HG02973 (cell line): ENCODE results near the gene KRT7.
"Not testable (repeated sequence)": the region's sequence is repeated elsewhere in the genome, so short reads cannot be mapped to it uniquely, and the experiment has no call there.

Source experiments
- ATAC-seq: cut with Tn5 transposase; IDR thresholded peaks from one replicate; pipeline ENCODE4 v1.9.1; 2021; ENCODE audit warnings: moderate library complexity; ENCODE audit not compliant: unreplicated experiment

KRT7 gene

DNA sequence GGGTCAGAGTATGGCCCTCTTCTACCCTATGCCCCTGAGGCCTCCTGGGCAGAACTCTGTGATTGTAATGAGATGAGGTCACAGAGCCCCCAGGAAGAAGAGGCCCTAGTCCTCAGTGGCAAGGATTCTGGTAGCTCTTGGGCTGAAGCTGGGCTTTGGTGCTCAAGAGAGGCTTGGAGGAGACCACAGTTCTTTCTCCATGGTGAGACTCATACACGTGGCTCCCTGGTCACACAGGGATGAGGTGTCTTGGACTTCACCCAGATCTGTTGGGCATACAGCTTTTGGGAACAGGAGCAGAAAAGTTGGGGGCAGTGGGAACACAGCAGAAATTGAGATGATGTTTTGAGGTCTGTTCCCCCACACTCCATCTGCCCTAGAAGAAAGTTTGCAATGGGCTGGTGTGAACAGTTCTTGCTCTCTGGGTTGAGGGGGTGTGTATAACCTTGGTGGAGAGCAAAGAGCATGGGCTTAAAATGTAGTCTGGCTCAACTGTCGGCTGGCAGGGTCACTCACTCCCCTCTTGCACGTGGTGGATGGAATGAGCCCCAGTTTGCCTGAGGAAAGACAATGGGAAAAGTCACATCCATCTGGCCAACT is 41.6 kb downstream of the KRT7 start, which contains the start of gene KRT86:
Gene KRT86, plus strand, starts transcription at position 125 of the 600 bp plus-strand sequence. CDS start 27,272 bp downstream, outside the sequence.
- ATAC-seq: no peak

DNA sequence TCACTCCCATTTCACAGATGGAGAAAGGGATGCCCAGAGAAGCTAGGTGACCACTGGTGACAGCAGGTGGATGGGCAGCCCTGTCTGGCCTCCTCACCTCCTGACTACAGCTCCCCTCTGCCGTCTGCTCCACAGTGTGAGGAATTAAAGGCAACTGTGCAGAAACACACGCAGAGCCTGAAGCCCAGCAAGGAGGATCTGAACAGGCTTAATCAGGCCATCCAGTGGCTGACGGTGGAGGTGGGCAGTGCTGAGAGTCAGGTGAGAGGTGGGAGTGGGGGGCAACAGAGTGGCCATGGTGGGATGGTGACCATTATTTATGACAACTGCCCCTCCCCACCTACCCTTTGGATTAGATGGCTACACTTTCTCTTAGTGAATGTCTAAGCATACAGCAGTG is 42.6 kb downstream of the KRT7 start:
- no peak for ATAC-seq

DNA sequence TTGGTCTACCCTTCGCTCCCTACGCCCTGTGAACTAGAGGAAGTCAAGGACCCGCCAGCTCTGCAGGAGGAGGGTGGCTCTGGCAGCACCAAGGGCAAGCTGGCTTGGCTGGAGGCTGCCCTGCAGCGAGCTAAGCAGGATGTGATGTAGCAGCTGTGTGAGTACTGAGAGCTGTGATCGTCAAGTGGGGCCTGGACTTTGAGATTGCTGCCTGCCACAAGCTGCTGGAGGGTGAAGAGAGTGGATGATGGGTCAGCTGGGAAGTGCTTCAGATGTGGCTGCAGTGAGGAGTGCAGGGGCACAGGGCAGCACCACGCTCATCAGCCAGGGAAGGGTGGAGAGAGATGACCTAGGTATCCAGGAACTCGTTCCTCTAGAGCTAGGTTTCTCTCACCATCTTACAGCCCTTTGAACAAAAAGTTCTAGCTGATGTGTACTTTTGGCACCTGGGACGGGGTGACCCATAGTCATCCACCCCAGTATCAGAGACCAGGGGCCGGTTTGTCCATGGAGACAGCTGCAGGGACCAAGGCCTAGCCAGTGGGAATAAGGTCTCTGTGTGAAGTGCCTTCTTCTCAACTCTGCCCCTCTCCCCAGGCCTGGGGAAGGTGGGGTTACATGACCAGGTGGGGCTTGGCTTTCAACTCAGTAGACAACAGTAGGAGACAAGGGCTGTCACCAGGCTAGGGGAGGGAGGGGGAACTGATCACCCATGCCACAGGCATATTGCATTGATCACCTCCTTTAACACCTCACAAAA is 44.6 kb downstream of the KRT7 start:
- no peak for ATAC-seq

DNA sequence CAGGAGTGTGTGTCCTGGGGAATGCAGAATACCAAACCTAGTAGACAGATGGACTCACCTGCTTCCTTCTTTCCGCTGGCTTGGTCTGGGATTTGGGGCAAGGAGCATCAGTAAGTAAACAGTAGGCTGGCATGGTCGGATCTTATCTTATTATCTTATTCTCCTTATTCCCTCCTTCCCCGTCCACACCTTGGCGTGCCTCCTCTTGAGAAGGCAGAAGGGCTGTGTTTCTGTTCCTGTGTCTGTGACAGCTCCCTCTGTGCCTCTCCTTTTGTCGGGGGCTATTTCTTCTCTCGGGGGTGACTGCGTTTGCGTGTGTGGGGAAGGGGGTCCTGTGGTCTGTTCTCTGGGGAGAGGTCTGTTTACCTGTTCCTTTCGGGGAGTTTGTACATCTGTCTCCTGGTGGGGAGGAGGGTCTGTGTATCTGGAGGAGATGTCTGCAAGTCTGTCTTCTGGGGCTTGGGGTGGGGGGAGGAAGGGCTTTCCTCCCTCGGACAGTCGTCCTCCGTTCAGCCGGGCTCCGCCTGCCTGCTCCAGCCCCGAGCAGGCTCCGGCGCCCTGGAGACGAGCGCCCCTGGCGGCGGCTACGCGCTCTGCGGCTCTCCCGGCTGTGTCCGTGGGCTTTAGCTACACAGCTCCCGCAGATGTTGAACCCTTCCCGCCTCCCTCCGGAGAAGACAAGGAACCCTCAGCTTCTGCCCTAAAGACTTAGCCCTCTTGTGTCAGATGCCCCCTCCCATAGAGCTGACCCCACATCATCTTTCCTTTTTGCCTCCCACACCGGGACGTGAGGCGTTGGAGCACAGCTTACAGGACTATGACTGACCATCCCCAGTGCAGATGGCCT is 45.8 kb downstream of the KRT7 start:
- ATAC-seq: no peak

DNA sequence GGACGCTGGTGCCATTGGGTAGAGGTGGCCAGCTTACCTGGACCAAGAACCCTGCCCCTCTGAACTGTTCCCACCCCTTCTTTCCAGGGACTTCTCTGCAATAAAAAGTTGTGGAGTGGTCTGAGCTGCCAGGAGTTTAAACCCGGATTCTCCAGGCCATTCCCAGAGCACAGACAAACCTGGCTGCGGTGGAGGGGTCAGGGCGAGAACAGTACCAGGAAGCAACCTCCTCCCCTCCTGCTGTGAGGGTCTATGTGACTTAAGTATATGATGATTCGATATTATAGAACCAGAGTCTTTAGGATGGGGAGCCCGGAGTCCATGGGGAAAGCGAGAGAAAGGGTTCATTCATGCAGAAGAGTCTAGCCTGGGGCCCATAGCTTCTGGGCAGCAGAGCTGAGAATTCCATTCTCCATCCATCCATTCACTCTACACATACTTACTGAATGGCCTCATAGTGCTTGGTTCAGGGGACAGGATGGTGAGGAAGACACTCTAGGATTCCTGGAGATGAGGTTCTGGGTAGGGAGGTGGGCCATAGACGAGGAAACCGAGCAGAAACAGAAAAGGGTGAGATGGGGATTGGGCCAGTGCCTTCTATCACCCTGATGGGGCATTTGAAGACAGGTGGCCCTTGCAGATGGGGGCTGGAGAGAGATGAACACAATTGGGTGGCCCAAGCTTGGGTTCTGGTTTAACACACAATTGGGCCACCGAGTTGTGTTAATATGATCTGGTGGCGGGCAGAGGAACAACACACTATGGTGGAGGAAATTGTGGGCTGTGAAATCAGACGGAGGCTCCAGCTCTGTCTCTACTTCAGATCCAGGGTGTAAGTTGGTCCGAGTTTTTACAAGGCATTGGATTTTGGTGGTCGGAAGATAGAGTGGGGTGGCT is 46.6 kb downstream of the KRT7 start:
- no peak for ATAC-seq

DNA sequence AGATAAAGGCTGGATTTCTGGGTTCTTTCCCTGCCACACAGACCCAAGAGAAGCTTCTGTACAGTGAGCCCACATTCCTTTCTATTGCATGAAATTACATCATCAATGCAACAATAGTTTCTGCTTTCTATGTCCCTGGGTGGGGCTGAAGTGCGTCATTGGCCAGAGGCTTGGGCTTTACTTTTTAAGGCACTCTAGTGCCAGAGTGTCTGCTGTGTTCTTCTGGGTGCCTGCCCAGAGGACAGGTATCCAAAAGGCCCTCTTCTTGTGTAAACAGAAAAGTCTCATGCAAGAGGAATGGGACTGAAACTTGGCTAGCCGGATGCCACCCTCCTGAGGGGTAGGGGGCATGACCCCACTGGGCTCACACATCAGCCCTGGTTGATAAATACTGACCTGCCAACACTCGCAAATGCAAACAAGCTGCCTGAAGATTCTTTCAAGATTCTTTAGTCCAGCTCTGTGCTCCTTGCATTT is 47.3 kb downstream of the KRT7 start:
- no peak for ATAC-seq

DNA sequence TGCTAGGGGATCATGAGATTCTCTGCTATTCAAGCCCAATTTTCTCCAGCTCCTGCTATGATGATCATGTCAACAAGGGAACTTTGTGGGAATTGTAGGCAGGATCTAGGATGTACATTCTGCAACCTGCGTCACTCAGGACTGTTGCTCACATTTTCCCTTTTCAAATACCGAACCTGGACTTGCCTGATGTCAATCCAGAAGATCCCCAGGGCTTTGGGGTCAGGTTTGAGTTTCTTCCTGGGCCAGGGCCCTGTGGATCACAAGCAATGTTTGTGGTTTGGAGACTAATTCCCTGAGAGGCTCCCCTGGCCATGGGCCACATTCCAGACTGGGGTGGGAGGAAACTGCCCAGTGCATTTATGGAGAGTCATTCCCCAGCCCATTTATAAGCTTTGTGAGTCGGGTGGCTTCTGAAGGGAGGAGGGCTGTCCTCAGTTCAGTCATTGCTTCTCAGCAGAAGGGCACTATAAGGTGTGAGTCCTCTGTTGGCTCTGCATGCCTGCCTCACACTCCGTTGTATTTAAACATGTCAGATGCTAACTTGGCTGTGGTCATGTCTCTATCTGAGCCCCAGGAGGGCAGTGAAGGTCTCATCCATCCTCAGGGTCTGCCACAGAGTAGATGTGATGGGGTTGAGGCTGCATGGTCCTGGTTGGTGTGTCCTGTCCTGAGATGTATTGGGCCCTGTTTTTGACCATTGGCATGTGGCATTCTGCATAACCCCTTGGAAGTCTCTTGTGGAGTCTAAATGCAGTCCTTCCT is 47.9 kb downstream of the KRT7 start:
- ATAC-seq: no peak

DNA sequence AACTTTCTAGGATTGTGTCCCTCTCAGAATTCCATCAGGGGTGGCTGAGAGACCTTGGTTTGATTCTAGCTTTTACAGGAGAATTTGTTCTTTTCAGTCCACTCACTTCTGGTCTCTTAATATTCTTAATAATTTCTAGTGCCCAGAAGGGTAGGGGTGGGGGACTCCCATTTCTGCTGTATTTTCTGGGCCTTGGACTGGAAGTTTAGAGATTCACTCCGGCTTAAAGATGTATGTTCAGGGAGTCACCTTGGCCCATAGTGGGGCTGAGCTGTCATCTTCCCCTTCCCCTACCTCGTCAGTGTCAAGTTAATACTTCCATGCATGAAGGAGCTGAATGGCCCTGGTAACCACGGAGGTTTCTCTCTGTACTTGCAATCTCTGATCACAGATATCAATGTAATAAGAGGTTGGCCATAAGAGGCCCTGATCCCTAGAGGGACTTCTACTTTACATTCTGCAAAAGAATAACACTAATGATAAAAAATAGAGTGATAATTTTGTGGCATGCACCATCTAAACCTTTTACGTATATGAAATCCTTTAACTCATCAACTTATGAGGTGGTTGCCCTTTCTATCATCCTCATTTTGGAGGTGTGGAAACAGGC is 51.6 kb downstream of the KRT7 start:
- ATAC-seq: no peak

DNA sequence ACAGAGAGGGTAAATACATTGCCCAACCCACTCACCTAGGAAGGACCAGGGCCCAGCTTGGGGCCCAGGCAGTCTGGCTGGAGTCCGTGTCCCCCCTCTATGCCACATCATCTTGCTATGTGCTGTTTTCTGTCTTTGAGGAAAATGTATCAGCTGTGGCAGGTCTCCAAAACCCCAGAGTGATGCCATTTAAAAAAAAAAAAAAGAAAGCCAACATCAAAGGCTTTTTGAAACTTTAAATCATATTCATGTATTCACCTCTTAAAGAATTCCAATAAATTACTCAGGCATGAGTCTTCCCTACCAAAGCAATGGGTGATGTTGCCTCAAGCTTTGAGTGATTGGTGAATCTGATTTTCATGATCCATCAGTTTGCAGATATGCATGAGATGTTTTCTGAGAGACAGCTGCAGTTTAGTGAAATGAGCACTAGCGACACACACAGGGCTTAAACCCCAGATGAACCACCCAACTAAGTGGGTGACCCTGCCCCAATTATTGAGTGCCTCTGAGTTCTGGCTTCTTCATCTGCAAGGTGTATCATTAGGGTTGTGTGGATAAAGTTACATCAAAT is 52.2 kb downstream of the KRT7 start:
- no peak for ATAC-seq

DNA sequence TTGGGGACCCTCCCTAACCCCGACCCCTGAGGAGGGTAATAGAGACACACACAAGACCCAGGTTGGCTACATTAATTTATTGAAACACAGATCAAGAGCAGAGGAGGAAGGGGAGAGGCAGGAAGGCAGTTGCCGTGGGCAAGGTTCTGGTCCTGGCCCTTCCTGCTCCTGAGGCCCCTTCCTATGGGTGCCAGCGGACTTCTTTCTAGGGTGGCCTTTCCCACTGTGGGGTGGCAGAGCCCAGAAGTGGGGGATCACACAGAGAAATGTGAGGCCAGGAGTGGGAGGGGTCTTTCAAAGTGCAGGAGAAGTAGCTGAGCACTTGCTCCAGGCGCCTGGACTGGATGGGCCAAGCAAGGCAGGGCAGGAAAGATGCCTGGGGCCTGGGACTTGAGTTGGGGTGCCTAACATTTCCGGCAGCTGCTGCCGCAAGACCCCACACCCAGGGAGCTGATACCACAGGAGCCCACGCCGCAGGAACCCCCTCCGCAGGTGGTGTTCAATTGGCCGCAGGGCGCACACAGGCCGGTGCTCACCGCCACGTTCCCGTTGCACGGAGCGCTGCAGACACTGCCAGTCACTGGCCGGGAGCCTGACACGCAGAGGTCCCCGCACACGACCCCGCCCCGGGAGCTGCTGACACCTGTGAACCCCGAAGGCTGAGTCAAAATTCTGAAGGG is 52.9 kb downstream of the KRT7 start:
- ATAC-seq: no peak

DNA sequence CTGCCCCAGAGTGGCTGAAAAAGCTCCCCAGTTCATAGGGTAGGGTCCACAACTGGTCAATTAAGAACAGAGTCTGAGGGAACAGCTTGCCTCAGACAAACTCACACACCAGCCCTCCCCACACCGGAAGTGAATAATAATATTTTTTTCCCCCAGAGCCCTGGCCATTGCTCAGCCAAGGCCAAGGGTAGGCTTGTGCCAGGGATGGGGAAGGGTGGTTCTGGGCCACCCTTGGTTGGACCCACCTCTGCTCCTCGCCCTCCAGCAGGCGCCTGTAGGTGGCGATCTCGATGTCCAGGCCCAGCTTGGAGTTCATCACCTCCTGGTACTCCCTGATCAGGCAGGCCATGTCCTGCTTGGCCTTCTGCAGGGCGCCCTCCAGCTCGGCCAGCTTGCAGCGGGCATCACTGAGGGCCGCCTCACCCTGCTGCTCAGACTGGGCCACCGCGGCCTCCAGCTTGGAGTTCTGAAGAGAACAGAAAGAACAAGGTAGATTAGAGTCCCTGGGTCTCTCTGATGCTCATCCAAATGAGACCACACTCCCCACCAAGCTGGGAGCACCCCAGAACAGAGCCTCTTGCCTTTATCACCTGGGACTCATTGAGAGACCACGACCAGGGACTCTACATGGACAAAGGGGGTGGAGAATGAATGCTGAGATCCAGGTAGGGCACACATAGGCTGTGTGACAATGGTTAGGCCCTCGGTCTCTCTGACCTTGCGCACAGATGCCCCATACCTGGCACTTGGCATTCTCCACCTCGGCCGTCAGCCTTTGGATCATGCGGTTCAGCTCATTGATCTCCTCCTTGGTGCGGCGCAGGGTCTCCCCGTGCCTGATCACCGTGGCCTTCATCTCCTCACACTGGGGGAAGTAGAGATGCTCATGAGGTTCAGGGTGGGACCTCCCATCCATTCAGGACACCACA is 54.1 kb downstream of the KRT7 start:
- ATAC-seq: not testable (repeated sequence)

DNA sequence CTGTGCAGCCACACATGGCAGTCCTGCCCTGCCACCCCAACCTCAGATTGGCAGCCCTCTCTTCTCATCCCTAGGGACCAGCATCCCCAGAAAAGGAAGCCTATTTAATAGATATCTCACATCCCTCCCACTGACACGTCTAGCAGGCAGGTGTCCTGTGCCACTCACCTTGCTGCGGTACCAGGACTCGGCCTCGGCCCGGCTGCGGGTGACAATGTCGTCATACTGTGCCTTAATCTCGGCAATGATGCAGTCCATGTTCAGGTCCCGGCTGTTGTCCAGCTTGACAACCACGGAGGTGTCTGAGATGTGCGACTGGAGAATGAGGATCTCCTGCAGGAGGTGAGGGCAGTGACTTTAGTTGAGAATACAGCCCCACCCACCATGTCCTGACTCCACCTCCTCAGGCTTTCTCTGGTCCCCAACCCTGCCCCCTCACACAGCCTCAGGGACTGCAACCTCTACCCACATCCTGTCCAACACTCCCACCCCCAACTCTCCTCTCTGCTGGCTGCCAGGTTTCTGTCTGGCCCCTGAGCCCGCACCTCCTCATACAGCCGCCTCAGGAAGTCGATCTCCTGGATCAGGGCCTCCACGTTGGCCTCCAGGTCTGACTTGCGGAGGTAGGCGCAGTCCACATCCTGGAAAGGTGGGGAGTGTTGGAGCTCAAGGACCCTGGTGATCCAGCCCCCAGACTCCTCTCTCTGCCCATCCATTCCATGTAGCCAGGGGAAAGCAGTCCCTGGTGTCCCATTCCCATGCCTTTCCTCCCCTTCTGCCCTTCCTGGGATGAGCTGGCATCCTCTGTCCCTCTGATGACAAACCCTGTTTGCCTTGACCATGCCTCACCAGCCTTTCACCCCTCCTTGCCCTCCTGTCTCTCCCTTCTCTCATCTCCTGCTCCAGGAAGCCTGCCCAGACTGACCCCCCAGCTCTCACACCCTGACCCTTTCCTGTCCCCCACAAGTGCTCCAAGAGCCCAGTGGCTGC is 55.1 kb downstream of the KRT7 start:
- not testable (repeated sequence) for ATAC-seq

DNA sequence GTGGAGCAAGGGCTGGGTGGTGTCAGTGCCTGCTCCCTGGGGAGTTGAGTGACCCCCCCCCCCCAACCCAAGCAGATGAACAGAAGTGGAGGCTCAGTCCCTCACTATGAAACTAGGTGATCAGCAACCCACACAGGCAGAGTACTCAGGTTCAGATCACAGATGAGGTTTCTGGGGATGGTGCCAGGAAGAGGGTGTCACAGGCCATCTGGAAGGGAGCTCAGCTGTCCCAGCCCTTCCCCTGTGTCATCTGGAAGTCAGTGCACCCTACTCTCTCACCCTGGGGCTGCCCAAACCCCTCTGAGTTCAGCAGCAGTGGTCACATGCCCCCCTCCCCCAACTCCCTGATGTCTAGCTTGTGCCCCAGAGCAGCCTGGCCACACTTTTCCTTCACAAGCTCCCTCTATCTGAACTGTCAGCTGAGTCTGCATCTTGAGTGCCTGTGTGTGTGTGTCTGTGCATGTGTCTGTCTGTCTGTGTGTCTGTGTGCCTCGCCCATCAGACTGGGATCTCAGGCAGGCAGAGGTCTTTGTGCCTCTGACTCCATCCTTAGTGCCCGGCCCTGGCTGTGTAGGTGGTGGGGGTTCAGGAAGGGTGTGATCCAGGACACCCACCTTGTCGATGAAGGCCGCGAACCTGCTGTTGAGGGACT is 57.6 kb downstream of the KRT7 start:
- ATAC-seq: not testable (repeated sequence)

DNA sequence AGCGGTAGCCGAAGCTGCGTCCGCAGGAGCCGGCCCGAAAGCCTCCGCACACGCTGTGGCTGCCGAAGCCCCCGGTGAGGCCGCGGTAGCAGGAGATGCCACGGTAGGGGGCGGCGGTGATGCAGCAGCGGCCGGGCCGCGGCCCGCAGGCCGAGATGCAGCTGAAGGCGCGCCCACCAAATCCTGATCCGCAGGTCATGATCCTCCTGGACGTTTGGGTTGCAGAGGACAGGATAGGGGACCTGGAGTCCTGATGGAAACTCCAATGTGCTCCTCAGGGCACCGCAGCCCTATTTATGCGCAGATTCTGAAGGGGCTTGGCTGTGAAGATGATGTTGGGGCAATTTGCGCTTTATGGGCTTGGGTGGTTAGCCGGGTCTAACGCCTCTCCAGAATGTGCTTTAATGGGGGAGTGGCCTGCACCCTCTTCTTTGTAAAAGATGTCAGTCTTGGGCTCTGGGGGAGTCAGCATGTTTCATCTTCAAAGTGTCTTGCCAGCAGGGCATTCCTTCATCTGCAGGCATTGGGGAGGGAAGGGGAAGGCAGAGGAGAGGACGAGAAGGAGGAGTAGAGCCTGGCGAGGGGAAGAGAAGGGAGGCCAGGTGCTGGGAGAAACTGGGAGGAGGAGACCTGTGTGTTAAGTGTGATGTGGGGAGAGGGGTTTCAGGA is 58.4 kb downstream of the KRT7 start, which contains the start of gene KRT81:
Gene KRT81, minus strand, starts transcription at position 268 of the 669 bp plus-strand sequence. Its CDS starts 69 bp downstream, at position 199.
- ATAC-seq: no peak

DNA sequence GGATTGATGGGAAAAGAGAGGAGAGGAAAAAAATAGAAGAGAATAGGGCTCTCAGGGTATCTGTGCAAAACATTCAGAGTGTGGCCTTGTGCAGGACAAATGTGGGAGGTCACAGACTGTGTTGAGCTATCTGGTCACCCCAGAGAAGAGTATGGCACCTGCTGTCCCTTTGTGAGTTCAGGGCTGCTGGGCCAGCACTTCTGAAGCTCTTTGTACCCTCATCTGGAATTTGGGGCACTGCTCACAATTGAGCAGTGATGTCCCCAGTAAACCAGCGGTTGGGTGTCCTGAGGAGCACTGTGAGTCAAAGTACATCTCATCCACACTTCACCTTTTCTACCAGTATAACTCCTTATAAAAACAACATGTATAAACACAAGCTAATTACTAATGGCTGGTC is 60.9 kb downstream of the KRT7 start:
- ATAC-seq: no peak
